Measurements from ENCODE around the gene MAK.
"Not testable (repeated sequence)": the region's sequence is repeated elsewhere in the genome, so short reads cannot be mapped to it uniquely, and the experiment has no call there.

The MAK gene

GRCh38 chr6:10854922-10855632, 16.7 kb upstream of the MAK start:
- DNase-seq (ENCODE audit: extremely low read depth in 1 of 2, low read depth in 1 of 2): no peak

- not testable (repeated sequence) for DNase-seq (ENCODE audit: extremely low read depth in 1 of 2, low read depth in 1 of 2)
Observed at GRCh38 chr6:10853849-10854300, 15.5 kb upstream of the MAK start.

- no peak for DNase-seq (ENCODE audit: extremely low read depth in 1 of 2, low read depth in 1 of 2)
Observed at GRCh38 chr6:10852361-10852960, 14.1 kb upstream of the MAK start.

DNA sequence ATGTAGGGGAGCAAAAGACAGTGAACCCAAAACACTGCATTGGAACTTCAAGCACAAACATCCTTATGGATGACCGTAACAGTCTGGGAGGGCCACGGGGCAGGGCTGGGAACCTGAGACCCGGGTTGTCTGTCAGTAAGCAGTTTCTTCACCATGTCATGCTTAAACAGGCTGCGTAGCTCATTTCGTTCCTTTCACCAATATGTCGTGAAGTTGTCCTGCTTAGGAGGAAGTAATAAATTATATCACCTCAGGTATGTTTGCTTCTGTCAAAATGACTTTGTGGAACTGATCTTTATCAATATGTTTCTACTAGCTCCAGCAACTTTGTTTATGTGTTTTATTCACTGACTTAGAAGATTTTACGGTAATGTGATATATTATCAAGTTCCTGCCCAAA, 12.4 kb upstream of the MAK start:
- no peak for DNase-seq (ENCODE audit: extremely low read depth in 1 of 2, low read depth in 1 of 2)

GRCh38 chr6:10849901-10850300, 11.6 kb upstream of the MAK start:
- no peak for DNase-seq (ENCODE audit: extremely low read depth in 1 of 2, low read depth in 1 of 2)

- no peak for DNase-seq (ENCODE audit: extremely low read depth in 1 of 2, low read depth in 1 of 2)
Observed at GRCh38 chr6:10847684-10848083, 9.3 kb upstream of the MAK start.

DNA sequence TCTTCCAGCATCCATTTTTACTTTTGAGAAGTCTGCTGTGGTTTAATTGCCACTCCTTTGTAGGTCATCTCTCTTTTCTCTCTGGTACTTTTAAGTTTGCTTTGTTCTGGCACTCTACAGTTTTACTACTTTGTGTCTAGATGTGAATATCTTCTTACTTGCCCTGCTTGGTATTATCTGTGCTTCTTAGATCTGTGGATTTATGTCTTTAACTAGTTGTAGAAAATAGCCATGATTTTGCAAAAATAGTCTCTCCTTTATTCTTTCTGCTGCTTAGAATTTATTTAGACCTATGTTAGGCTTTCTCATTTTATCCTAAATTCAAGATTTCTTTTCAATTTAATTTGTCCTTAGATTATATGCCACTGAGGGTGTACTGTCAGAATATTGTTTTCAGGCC, 5.2 kb upstream of the MAK start:
- no peak for DNase-seq (ENCODE audit: extremely low read depth in 1 of 2, low read depth in 1 of 2)

- DNase-seq (ENCODE audit: extremely low read depth in 1 of 2, low read depth in 1 of 2): no peak
Observed at GRCh38 chr6:10838794-10839333, 525 bp upstream of the MAK start.

GRCh38 chr6:10837622-10837994, 731 bp downstream of the MAK start:
- DNase-seq (ENCODE audit: extremely low read depth in 1 of 2, low read depth in 1 of 2): no peak

GRCh38 chr6:10837009-10837621, 1.2 kb downstream of the MAK start:
- DNase-seq (ENCODE audit: extremely low read depth in 1 of 2, low read depth in 1 of 2): no peak

DNA sequence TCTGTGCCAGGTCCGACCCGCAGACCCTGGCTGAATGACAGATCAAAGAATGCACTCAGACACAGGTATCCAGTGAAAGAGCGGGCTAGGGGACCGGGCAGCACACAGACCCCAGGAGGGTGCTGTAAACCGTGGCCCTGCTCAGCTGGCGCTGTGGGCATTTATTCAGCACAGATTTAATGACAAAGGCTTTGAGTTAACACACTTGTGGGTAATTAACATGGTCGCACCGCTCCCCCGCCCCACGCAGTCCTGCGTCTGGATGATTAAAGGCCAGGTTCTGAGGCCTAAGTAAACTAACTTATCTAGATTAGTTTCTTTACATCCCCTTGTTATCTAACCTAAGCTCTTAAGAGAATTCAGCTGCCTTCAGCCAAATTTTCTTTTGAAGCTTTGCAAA, 3.5 kb downstream of the MAK start:
- DNase-seq (ENCODE audit: extremely low read depth in 1 of 2, low read depth in 1 of 2): no peak

DNA sequence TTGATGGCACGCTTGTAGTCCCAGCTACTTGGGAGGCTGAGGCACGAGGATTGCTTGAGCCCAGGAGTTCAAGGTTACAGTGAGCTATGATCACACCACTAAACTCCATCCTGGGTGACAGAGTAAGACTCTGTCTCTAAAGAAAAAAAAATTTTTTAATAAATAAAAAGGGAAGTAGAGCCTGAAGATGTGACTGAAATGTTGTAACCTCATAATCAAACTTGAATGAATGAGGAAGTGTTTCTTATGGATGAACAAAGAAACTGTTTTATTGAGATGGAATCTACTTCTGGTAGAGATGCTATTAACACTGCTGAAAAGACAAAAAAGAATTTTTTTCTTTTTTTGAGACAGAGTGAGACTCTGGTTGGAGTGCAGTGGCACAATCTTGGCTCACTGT, 6.7 kb downstream of the MAK start:
- DNase-seq (ENCODE audit: extremely low read depth in 1 of 2, low read depth in 1 of 2): no peak

- DNase-seq (ENCODE audit: extremely low read depth in 1 of 2, low read depth in 1 of 2): no peak
Observed at GRCh38 chr6:10824819-10825218, 13.5 kb downstream of the MAK start.

GRCh38 chr6:10824297-10824696, 14.0 kb downstream of the MAK start:
- no peak for DNase-seq (ENCODE audit: extremely low read depth in 1 of 2, low read depth in 1 of 2)

GRCh38 chr6:10814176-10814575, 24.2 kb downstream of the MAK start:
- not testable (repeated sequence) for DNase-seq (ENCODE audit: extremely low read depth in 1 of 2, low read depth in 1 of 2)

- DNase-seq (ENCODE audit: extremely low read depth in 1 of 2, low read depth in 1 of 2): no peak
Observed at GRCh38 chr6:10809098-10809497, 29.2 kb downstream of the MAK start.

GRCh38 chr6:10808376-10808775, 30.0 kb downstream of the MAK start:
- no peak for DNase-seq (ENCODE audit: extremely low read depth in 1 of 2, low read depth in 1 of 2)

DNA sequence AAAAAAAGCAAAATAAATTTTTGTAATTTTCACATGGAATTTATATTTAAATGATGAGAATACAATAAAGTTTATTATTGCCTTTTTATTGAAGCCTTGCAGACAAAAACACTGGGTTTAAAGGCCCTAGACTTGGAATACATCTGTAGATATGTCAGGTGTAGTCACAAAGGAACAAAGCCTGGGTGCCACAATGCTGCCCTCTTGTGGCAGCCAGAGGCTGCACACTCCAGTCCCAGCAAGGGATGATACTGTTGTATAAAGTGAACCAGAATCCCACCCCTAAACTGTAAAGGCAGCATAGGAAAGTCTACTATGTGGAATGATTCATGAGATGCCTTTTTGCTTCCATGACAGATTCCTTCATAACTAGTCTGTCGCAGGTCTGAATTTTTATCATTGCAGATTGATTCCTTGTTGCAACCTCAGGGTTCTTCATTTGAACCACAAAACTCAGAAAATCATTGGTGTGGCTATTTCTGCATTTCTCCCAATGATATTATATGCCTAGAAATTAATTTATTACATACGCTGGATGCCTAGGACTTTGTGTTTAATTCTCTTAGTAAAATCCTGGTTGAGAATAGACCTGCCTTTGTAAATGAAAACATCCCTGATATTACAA, 37.0 kb downstream of the MAK start:
- peak in 1 of 2 donors; percentile 41 for DNase-seq (ENCODE audit: extremely low read depth in 1 of 2, low read depth in 1 of 2)

GRCh38 chr6:10800810-10801209, 37.5 kb downstream of the MAK start:
- no peak for DNase-seq (ENCODE audit: extremely low read depth in 1 of 2, low read depth in 1 of 2)

GRCh38 chr6:10794239-10794638, 44.1 kb downstream of the MAK start:
- no peak for DNase-seq (ENCODE audit: extremely low read depth in 1 of 2, low read depth in 1 of 2)

DNA sequence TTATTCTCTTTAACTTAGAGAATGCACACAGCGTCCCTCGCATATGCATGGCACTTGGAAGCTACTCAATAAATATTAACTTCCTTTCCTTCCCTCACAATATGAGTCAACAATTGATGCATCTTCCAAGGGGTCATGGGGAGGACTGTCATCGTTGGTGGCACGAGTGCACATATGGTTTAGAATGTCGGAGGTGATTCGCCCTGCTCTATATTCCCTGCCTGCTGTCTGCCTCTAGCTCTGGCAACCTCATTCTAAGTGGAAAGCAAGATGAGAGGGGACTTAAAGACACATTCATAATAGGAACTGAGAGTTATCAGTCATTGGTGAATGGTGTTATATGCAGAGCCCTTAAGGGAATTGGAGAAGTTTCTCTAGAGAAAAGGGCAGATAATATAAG, 44.6 kb downstream of the MAK start:
- no peak for DNase-seq (ENCODE audit: extremely low read depth in 1 of 2, low read depth in 1 of 2)

DNA sequence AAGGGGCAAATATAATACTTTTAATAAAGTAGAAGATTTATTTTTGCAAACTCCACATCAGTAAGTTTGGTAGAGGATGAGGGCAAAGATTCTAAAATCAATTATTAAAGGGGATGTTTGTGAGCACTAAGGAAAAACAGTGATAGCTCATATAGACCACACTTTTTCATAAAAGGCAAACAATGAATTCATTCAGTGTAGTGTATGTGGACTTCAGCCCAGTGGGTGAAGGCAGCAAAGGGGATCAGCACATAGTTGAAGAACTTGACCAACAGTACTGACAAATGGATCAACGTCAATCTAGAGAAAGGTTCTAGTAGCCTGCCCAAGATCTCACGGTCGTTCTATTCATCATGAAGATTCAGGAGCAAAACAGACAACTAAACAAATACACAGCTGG, 45.3 kb downstream of the MAK start:
- no peak for DNase-seq (ENCODE audit: extremely low read depth in 1 of 2, low read depth in 1 of 2)
